GM12878 (cell line): ENCODE results near the gene DPY19L3.
"Not testable (repeated sequence)": the region's sequence is repeated elsewhere in the genome, so short reads cannot be mapped to it uniquely, and the experiment has no call there.

Source experiments
- BMI1 ChIP-seq: fragments of 450-650 bp; IDR thresholded peaks from 2 replicates; pipeline ENCODE4 v1.6.1; 2016; ENCODE audit warnings: mild to moderate bottlenecking, moderate library complexity, borderline replicate concordance
- CHD1 ChIP-seq: IDR thresholded peaks from 2 replicates; pipeline ENCODE4 v1.6.1; 2012; ENCODE audit warnings: low read depth, low read length, improper control_type of control experiment
- CTCF ChIP-seq, 3 experiments: IDR thresholded peaks in 2 of 3; conservative IDR thresholded peaks in 1 of 3; 2 replicates each; pipeline ENCODE4 v1.5.1; 2011; ENCODE audit warnings: low read depth in 3 of 3, low read length in 3 of 3, mild to moderate bottlenecking in 3 of 3, control low read depth in 2 of 3, moderate library complexity in 2 of 3, inconsistent platforms in 1 of 3, mixed read lengths in 1 of 3; ENCODE audit not compliant: control insufficient read depth in 2 of 3, insufficient read depth in 1 of 3; ENCODE audit errors: extremely low read depth in 1 of 3
- EP300 ChIP-seq, 2 experiments: fragments of 150-350 bp in 1 of 2; IDR thresholded peaks; 2 replicates each; pipeline ENCODE4 v1.6.1; 2011 to 2012; ENCODE audit warnings: low read depth in 2 of 2, low read length in 2 of 2, borderline replicate concordance in 1 of 2, improper control_type of control experiment in 1 of 2, inconsistent platforms in 1 of 2; ENCODE audit not compliant: control insufficient read depth in 1 of 2
- GABPA ChIP-seq: IDR thresholded peaks from 2 replicates; pipeline ENCODE4 v1.6.1; 2014; ENCODE audit warnings: antibody characterized with exemption, low read depth, mild to moderate bottlenecking, inconsistent platforms
- JUND ChIP-seq: IDR thresholded peaks from 2 replicates; pipeline ENCODE4 v1.6.1; 2012; ENCODE audit warnings: low read depth, mild to moderate bottlenecking, low read length, improper control_type of control experiment, moderate library complexity
- POLR2AphosphoS5 ChIP-seq: IDR thresholded peaks from 2 replicates; pipeline ENCODE4 v1.6.1; 2011; ENCODE audit warnings: mild to moderate bottlenecking, low read length, inconsistent platforms
- RAD21 ChIP-seq: IDR thresholded peaks from 2 replicates; pipeline ENCODE4 v1.6.1; 2011; ENCODE audit warnings: mild to moderate bottlenecking, low read depth, low read length, moderate library complexity; ENCODE audit not compliant: insufficient read depth
- SIX5 ChIP-seq: IDR thresholded peaks from 2 replicates; pipeline ENCODE4 v1.6.1; 2011; ENCODE audit warnings: mild to moderate bottlenecking, low read depth, low read length, moderate library complexity; ENCODE audit not compliant: severe bottlenecking
- SRF ChIP-seq, 2 experiments: IDR thresholded peaks; 2 replicates each; pipeline ENCODE4 v1.6.1; 2011; ENCODE audit warnings: low read depth in 2 of 2, low read length in 2 of 2, mild to moderate bottlenecking in 1 of 2, moderate library complexity in 1 of 2
- ZNF274 ChIP-seq: IDR thresholded peaks from one replicate; pipeline ENCODE4 v1.8.0; 2011; ENCODE audit not compliant: insufficient read length, insufficient read depth

GRCh38 chr19:32374362-32374761, 31.2 kb upstream of the DPY19L3 start:
- not testable (repeated sequence) for TF ChIP-seq SRF (IDR thresholded peaks at IDR 0.05; ENCODE audit: low read depth in 2 of 2, low read length in 2 of 2); EP300 (IDR thresholded peaks at IDR 0.05; ENCODE audit: borderline replicate concordance in 1 of 2, control insufficient read depth in 1 of 2, low read depth in 2 of 2, low read length in 2 of 2); POLR2AphosphoS5; ZNF274; BMI1; SIX5; CTCF (IDR thresholded peaks at IDR 0.05 in 2 of 3, conservative IDR thresholded peaks at IDR 0.05 in 1 of 3; ENCODE audit: control insufficient read depth in 2 of 3, extremely low read depth in 1 of 3, insufficient read depth in 1 of 3, low read depth in 3 of 3, low read length in 3 of 3); RAD21; JUND; CHD1; GABPA
